Parathyroid adenoma (tissue), 2 donors: ENCODE data around the gene OVCH2.
"Not testable (repeated sequence)": the region's sequence is repeated elsewhere in the genome, so short reads cannot be mapped to it uniquely, and the experiment has no call there.

Source experiments
- H2AFZ ChIP-seq: fragments of 300-600 bp; sonication (generic); one replicate; pipeline ENCODE4 v1.7.0; 2017; ENCODE audit warnings: antibody characterized with exemption, mild to moderate bottlenecking
- H3K27ac ChIP-seq: fragments of 300-600 bp; sonication (generic); one replicate; pipeline ENCODE4 v1.7.0; 2017
- H3K27me3 ChIP-seq: fragments of 300-600 bp; sonication (generic); one replicate; pipeline ENCODE4 v1.7.0; 2017; ENCODE audit warnings: low read length; ENCODE audit not compliant: control insufficient read depth, insufficient read depth
- H3K36me3 ChIP-seq: fragments of 300-600 bp; sonication (generic); one replicate; pipeline ENCODE4 v1.7.0; 2017; ENCODE audit warnings: low read length; ENCODE audit not compliant: control insufficient read depth, insufficient read depth
- H3K4me1 ChIP-seq: fragments of 300-600 bp; sonication (generic); one replicate; pipeline ENCODE4 v1.7.0; 2017; ENCODE audit warnings: control low read depth
- H3K4me2 ChIP-seq: fragments of 300-600 bp; sonication (generic); one replicate; pipeline ENCODE4 v1.7.0; 2017; ENCODE audit warnings: low read length
- H3K4me3 ChIP-seq: fragments of 300-600 bp; sonication (generic); one replicate; pipeline ENCODE4 v1.7.0; 2017; ENCODE audit warnings: low read depth, low read length
- H3K79me2 ChIP-seq: fragments of 300-600 bp; sonication (generic); one replicate; pipeline ENCODE4 v1.7.0; 2017; ENCODE audit warnings: control low read depth
- H3K9ac ChIP-seq: fragments of 300-600 bp; sonication (generic); one replicate; pipeline ENCODE4 v1.7.0; 2017; ENCODE audit warnings: mild to moderate bottlenecking
- H3K9me3 ChIP-seq: fragments of 300-600 bp; sonication (generic); one replicate; pipeline ENCODE4 v1.7.0; 2017; ENCODE audit warnings: low read length; ENCODE audit not compliant: control insufficient read depth
- TF ChIP-seq, protein P1 (sequence below): fragments of 300-600 bp; sonication (generic); IDR thresholded peaks from one replicate; pipeline ENCODE4 v1.7.0; 2017; ENCODE audit warnings: antibody characterized with exemption, mild to moderate bottlenecking
- donor health status: primary hyperparathyroidism.

The OVCH2 gene, protein sequence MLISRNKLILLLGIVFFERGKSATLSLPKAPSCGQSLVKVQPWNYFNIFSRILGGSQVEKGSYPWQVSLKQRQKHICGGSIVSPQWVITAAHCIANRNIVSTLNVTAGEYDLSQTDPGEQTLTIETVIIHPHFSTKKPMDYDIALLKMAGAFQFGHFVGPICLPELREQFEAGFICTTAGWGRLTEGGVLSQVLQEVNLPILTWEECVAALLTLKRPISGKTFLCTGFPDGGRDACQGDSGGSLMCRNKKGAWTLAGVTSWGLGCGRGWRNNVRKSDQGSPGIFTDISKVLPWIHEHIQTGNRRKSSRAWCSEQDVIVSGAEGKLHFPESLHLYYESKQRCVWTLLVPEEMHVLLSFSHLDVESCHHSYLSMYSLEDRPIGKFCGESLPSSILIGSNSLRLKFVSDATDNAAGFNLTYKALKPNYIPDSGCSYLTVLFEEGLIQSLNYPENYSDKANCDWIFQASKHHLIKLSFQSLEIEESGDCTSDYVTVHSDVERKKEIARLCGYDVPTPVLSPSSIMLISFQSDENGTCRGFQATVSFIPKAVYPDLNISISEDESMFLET

DNA sequence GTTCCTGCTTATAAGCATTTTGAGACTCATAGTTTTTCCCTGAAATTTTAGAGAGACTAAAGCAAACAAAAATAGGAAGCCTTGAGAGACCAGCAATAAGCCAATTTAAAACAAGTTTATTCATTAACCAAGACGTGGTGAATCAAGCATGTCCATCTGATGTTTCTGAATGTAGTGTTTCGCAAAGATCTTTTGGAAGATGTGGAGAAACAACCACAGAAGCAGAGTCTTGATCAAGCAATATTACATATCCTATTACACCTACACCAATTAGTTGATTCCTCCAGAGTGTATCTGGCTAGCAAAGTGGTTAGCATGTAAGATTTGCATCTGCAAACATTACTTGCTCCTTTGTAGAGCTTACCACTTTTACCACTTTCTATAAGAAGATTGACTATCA, at the start of gene OVCH2:
Gene OVCH2 (minus strand): TSS at position 101 of the 400 bp plus-strand sequence. CDS start 83 bp downstream, at position 18.
- Histone ChIP-seq H3K27me3 (no peaks in the 10 kb centered on the region), H3K36me3 (no peaks in the 10 kb centered on the region), H3K9me3 (no peaks in the 10 kb centered on the region), H3K4me1 (no peaks in the 10 kb centered on the region), H2AFZ (no peak within 1 kb of the TSS), H3K27ac (no peak within 1 kb of the TSS), H3K79me2 (no peaks in the 10 kb centered on the region), H3K4me2 (no peak within 1 kb of the TSS), H3K4me3 (no peak within 1 kb of the TSS), H3K9ac (no peak within 1 kb of the TSS)
- TF ChIP-seq, protein P1, sequence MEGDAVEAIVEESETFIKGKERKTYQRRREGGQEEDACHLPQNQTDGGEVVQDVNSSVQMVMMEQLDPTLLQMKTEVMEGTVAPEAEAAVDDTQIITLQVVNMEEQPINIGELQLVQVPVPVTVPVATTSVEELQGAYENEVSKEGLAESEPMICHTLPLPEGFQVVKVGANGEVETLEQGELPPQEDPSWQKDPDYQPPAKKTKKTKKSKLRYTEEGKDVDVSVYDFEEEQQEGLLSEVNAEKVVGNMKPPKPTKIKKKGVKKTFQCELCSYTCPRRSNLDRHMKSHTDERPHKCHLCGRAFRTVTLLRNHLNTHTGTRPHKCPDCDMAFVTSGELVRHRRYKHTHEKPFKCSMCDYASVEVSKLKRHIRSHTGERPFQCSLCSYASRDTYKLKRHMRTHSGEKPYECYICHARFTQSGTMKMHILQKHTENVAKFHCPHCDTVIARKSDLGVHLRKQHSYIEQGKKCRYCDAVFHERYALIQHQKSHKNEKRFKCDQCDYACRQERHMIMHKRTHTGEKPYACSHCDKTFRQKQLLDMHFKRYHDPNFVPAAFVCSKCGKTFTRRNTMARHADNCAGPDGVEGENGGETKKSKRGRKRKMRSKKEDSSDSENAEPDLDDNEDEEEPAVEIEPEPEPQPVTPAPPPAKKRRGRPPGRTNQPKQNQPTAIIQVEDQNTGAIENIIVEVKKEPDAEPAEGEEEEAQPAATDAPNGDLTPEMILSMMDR = no peak

DNA sequence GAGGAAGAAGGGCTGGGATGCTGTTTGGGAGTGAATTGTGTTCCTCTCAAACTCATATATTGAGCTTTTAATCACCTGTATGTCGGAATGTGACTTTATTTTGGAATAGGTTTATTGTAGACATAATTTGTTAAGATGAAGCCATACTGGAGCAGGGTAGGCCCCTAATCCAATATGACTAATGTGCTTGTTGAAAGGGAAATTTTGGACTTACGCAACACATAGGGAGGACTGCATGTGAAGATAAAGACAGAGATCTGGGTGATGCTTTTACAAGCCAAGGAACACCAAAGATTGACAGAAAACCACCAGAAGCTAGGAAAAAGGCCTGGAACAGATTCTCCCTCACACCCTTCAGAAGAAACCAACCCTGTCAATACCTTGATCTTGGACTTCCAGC, 43.2 kb upstream of the OVCH2 start:
- Histone ChIP-seq H2AFZ (no peak overlapping the region), H3K27ac (no peak overlapping the region), H3K4me1 (no peaks in the 10 kb centered on the region), H3K9me3 (no peaks in the 10 kb centered on the region), H3K9ac (no peak overlapping the region), H3K36me3 (no peaks in the 10 kb centered on the region), H3K4me3 (no peak overlapping the region), H3K4me2 (no peak overlapping the region), H3K79me2 (no peaks in the 10 kb centered on the region), H3K27me3 (no peaks in the 10 kb centered on the region)
- TF ChIP-seq, protein P1 = no peak

DNA sequence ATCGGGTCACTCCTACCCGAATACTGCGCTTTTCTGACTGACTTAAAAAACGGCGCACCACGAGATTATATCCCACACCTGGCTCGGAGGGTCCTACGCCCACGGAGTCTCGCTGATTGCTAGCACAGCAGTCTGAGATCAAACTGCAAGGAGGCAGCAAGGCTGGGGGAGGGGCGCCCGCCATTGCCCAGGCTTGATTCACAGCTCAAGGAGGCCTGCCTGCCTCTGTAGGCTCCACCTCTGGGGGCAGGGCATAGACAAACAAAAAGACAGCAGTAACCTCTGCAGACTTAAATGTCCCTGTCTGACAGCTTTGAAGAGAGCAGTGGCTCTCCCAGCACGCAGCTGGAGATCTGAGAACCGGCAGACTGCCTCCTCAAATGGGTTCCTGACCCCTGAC, 28.5 kb upstream of the OVCH2 start:
- not testable (repeated sequence) for H3K27me3 ChIP-seq, H2AFZ ChIP-seq, H3K36me3 ChIP-seq, H3K27ac ChIP-seq, H3K9ac ChIP-seq, H3K4me2 ChIP-seq, H3K9me3 ChIP-seq, H3K4me3 ChIP-seq, H3K79me2 ChIP-seq, H3K4me1 ChIP-seq

DNA sequence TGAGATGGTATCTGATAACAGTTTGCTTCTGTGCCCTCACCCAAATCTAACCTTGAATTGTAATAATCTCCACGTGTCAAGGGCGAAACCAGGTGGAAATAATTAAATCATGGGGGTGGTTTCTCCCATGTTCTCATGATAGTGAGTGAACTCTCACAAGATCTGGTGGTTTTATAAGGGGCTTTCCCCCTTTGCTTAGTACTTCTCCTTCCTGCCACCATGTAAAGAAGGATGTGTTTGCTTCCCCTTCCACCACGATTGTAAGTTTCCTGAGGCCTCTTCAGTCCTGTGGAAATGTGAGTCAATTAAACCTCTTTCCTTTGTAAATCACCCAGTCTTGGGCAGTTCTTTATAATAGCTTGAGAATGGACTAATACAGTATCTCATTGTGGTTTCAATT, 8.5 kb upstream of the OVCH2 start:
- Histone ChIP-seq H3K27ac (no peak overlapping the region), H3K79me2 (no peaks in the 10 kb centered on the region), H3K4me1 (no peaks in the 10 kb centered on the region), H3K36me3 (no peaks in the 10 kb centered on the region), H3K4me3 (no peak overlapping the region), H2AFZ (no peak overlapping the region), H3K9ac (no peak overlapping the region), H3K9me3 (no peaks in the 10 kb centered on the region), H3K27me3 (no peaks in the 10 kb centered on the region), H3K4me2 (no peak overlapping the region)
- TF ChIP-seq, protein P1 = no peak

DNA sequence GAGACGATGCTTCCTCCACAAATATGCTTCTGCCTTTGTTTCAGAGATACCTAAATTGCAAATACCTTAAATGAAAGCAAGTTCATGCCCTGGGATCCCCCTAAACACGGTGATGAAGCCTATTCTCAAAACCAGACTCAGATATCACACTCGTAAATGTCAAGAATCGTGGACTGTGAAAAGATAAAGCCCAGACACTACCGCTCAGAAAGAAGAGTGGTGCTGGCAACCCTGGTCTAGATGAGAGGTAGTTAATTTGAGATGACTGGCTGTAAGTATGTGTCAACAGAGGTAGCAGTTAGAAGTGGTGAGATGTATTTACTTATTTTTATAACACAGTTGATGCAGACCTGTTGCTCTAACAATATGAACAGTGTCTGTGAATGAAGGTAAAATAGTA, 2.5 kb downstream of the OVCH2 start:
- no peak overlapping the region for H3K9ac ChIP-seq
- no peaks in the 10 kb centered on the region for H3K79me2 ChIP-seq
- H2AFZ ChIP-seq = no peak overlapping the region
- no peak overlapping the region for H3K4me3 ChIP-seq
- TF ChIP-seq, protein P1 = no peak
- H3K4me2 ChIP-seq = no peak overlapping the region
- H3K27me3 ChIP-seq = no peaks in the 10 kb centered on the region
- no peak overlapping the region for H3K27ac ChIP-seq
- H3K4me1 ChIP-seq = no peaks in the 10 kb centered on the region
- no peaks in the 10 kb centered on the region for H3K36me3 ChIP-seq
- no peaks in the 10 kb centered on the region for H3K9me3 ChIP-seq
